ENCODE measurements around the gene CBX8.

CBX8 gene

GRCh38 chr17:79797492-79798298, 818 bp upstream of the CBX8 start:
- no peak for DNase-seq (ENCODE audit: low read depth, low spot score)
- TF ChIP-seq, protein P1, sequence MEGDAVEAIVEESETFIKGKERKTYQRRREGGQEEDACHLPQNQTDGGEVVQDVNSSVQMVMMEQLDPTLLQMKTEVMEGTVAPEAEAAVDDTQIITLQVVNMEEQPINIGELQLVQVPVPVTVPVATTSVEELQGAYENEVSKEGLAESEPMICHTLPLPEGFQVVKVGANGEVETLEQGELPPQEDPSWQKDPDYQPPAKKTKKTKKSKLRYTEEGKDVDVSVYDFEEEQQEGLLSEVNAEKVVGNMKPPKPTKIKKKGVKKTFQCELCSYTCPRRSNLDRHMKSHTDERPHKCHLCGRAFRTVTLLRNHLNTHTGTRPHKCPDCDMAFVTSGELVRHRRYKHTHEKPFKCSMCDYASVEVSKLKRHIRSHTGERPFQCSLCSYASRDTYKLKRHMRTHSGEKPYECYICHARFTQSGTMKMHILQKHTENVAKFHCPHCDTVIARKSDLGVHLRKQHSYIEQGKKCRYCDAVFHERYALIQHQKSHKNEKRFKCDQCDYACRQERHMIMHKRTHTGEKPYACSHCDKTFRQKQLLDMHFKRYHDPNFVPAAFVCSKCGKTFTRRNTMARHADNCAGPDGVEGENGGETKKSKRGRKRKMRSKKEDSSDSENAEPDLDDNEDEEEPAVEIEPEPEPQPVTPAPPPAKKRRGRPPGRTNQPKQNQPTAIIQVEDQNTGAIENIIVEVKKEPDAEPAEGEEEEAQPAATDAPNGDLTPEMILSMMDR (IDR thresholded peaks at IDR 0.05; ENCODE audit: low read depth, low read length): no peak
- in situ Hi-C loops (cut with HindIII; ENCODE audit: low sequenced_read_pairs): loop anchor here (25.0 kb wide), 1 partner anchor 190 kb away; no protein-coding TSS in a partner anchor

DNA sequence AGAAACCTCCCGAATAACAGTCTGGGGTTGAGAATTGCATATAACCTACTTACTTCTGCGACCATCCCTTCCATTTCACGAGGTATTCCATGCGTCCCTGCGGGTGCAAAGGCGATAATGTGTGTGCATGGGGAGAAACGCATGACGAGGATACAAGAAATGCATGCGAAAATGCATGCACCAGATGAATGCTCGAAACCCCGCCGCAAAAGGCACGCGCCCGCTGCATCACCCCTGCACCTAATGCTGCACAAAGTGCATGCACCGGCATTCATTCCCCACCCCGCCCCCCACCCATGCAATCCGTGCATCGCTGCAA, 474 bp downstream of the CBX8 start:
- in situ Hi-C loops (cut with HindIII; ENCODE audit: low sequenced_read_pairs): loop anchor here (25.0 kb wide), 1 partner anchor 191 kb away; no protein-coding TSS in a partner anchor
- peak overlapping the region; percentile 72 for H3K4me3 ChIP-seq (ENCODE audit: low read depth, low read length)
- DNase-seq (ENCODE audit: low read depth, low spot score): no peak
- TF ChIP-seq, protein P1 (IDR thresholded peaks at IDR 0.05; ENCODE audit: low read depth, low read length): no peak

More at GRCh38 chr17:79797492-79798298, 818 bp upstream of the CBX8 start:
- H3K4me3 ChIP-seq (ENCODE audit: low read depth, low read length): peak overlapping the region; percentile 43

GRCh38 chr17:79795795-79796443, 958 bp downstream of the CBX8 start:
- in situ Hi-C loops (cut with HindIII; ENCODE audit: low sequenced_read_pairs): loop anchor here (25.0 kb wide), 1 partner anchor 191 kb away; no protein-coding TSS in a partner anchor
- H3K4me3 ChIP-seq (ENCODE audit: low read depth, low read length): peak overlapping the region; percentile 72
- no peak for DNase-seq (ENCODE audit: low read depth, low spot score)
- TF ChIP-seq, protein P1 (IDR thresholded peaks at IDR 0.05; ENCODE audit: low read depth, low read length): no peak

- DNase-seq (ENCODE audit: low read depth, low spot score): no peak
- H3K4me3 ChIP-seq (ENCODE audit: low read depth, low read length): no peak overlapping the region
- in situ Hi-C loops (cut with HindIII; ENCODE audit: low sequenced_read_pairs): loop anchor here (25.0 kb wide), 1 partner anchor 192 kb away; no protein-coding TSS in a partner anchor
- TF ChIP-seq, protein P1 (IDR thresholded peaks at IDR 0.05; ENCODE audit: low read depth, low read length): no peak
Observed at GRCh38 chr17:79794659-79795511, 2.0 kb downstream of the CBX8 start.

DNA sequence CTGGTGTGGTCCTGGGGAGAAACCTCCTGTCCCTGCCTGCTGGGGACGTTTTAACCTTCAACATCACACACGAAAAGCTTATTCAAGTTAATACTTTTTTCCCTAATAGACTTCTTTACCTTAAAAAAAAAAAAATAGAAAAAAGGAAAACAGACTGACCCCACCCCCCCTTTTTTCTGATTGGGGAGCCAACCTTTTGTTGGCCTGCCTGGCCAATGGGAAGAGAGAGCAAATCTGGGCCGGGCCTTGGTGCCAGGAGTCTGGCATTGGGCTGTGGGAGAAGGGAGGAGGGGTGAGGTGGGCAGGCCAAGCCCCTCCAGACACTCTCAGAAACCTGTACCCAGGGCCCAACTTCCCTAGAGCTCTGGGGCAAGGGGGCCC, 3.0 kb downstream of the CBX8 start:
- DNase-seq (ENCODE audit: low read depth, low spot score): peak; percentile 51
- in situ Hi-C loops (cut with HindIII; ENCODE audit: low sequenced_read_pairs): loop anchor here (25.0 kb wide), 1 partner anchor 193 kb away; no protein-coding TSS in a partner anchor
- TF ChIP-seq, protein P1 (IDR thresholded peaks at IDR 0.05; ENCODE audit: low read depth, low read length): no peak
- H3K4me3 ChIP-seq (ENCODE audit: low read depth, low read length): peak overlapping the region; percentile 29

Measured in astrocyte of the spinal cord (primary cell).